IMR-90 (cell line): ENCODE measurements around the gene FAHD1. TPM values are rescaled to one million over a fixed set of nuclear protein-coding genes. Genes with fewer than 3 reads are reported as not detected.
A peak's percentile ranks its signal among the peaks of the same experiment; 100 is the strongest.

Experiments
- ATAC-seq: fragments of 200-7000 bp; cut with Tn5 transposase; 2 replicates; pipeline ENCODE4 v1.9.1; 2020; ENCODE audit warnings: low read depth, mild to moderate bottlenecking, moderate library complexity
- BruUV-seq: library from RNA; stranded (reverse); fragments of 400-500 nt; replicated peaks from 2 replicates; lab custom pipeline; 2021; lab: Mats Ljungman, UMichigan
- CTCF ChIA-PET: fragments of 300-600 bp; formaldehyde crosslinking; extraction: SDS; loops from one replicate; lab custom pipeline; 2021; ENCODE audit warnings: antibody characterized with exemption; lab: Yijun Ruan, JAX
- POLR2A ChIA-PET: fragments of 300-600 bp; sonication (Branson Sonifier 250); formaldehyde crosslinking; loops from one replicate; lab custom pipeline; 2022; ENCODE audit warnings: antibody characterized with exemption; ENCODE audit not compliant: unreplicated experiment; lab: Charles Lee
- DNase-seq: peaks from one replicate; pipeline ENCODE4 v3.0.0; 2013
- H2AFZ ChIP-seq: replicated peaks from 2 replicates; pipeline ENCODE3; 2013; ENCODE audit warnings: low read length, mild to moderate bottlenecking; ENCODE audit not compliant: poor library complexity
- H2AK5ac ChIP-seq: 2 replicates; pipeline ENCODE4 v1.6.1; 2013; ENCODE audit warnings: low read depth, low read length, inconsistent platforms
- H2AK9ac ChIP-seq: replicated peaks from 2 replicates; pipeline ENCODE3; 2013; ENCODE audit warnings: mild to moderate bottlenecking, low read depth, low read length, moderate library complexity; ENCODE audit not compliant: poor library complexity
- H2BK120ac ChIP-seq: 2 replicates; pipeline ENCODE4 v1.6.1; 2013; ENCODE audit warnings: low read depth, low read length, inconsistent platforms
- H2BK15ac ChIP-seq: 3 replicates; pipeline ENCODE4 v1.6.1; 2013; ENCODE audit warnings: low read depth, low read length, inconsistent platforms
- H2BK20ac ChIP-seq: 2 replicates; pipeline ENCODE4 v1.6.1; 2013; ENCODE audit warnings: low read depth, mild to moderate bottlenecking, inconsistent platforms, low read length, moderate library complexity
- H2BK5ac ChIP-seq: 2 replicates; pipeline ENCODE4 v1.6.1; 2013; ENCODE audit warnings: mild to moderate bottlenecking, low read depth, low read length, inconsistent platforms; ENCODE audit not compliant: poor library complexity, severe bottlenecking
- H3K14ac ChIP-seq: replicated peaks from 2 replicates; pipeline ENCODE4 v1.6.1; 2013; ENCODE audit warnings: low read depth, low read length, inconsistent platforms
- H3K18ac ChIP-seq: 2 replicates; pipeline ENCODE4 v1.6.1; 2013; ENCODE audit warnings: low read depth, low read length, control low read depth
- H3K23ac ChIP-seq: 2 replicates; pipeline ENCODE4 v1.6.1; 2013; ENCODE audit warnings: low read depth, low read length, inconsistent platforms
- H3K27ac ChIP-seq: 2 replicates; pipeline ENCODE4 v1.5.1; 2013; ENCODE audit warnings: mild to moderate bottlenecking, control low read depth, low read length; ENCODE audit not compliant: insufficient read depth
- H3K27me3 ChIP-seq: 2 replicates; pipeline ENCODE4 v1.6.1; 2013; ENCODE audit warnings: low read length; ENCODE audit not compliant: control insufficient read depth, insufficient read depth
- H3K36me3 ChIP-seq: 2 replicates; pipeline ENCODE4 v1.6.1; 2013; ENCODE audit warnings: low read length, mixed read lengths; ENCODE audit not compliant: control insufficient read depth, insufficient read depth
- H3K4ac ChIP-seq: 2 replicates; pipeline ENCODE4 v1.6.1; 2013; ENCODE audit warnings: low read depth, low read length, inconsistent platforms
- H3K4me1 ChIP-seq: 2 replicates; pipeline ENCODE4 v1.6.1; 2013; ENCODE audit warnings: low read length, mixed read lengths; ENCODE audit not compliant: control insufficient read depth, insufficient read depth
- H3K4me2 ChIP-seq: 2 replicates; pipeline ENCODE4 v1.6.1; 2013; ENCODE audit warnings: low read depth, mild to moderate bottlenecking, control low read depth, low read length, moderate library complexity
- H3K4me3 ChIP-seq: 2 replicates; pipeline ENCODE4 v1.5.1; 2013; ENCODE audit warnings: low read depth, mild to moderate bottlenecking, control low read depth, low read length, moderate library complexity; ENCODE audit not compliant: insufficient read depth
- H3K56ac ChIP-seq: 2 replicates; pipeline ENCODE4 v1.6.1; 2013; ENCODE audit warnings: low read length, inconsistent platforms; ENCODE audit not compliant: insufficient read depth; ENCODE audit errors: extremely low read depth
- H3K79me1 ChIP-seq, 2 experiments: 2 replicates each; pipeline ENCODE4 v1.6.1; 2013; ENCODE audit warnings: low read length in 2 of 2, inconsistent platforms in 1 of 2, low read depth in 1 of 2
- H3K9ac ChIP-seq: 2 replicates; pipeline ENCODE4 v1.6.1; 2013; ENCODE audit warnings: low read depth, low read length, control low read depth
- H3K9me1 ChIP-seq: 2 replicates; pipeline ENCODE4 v1.6.1; 2013; ENCODE audit warnings: low read length, inconsistent platforms; ENCODE audit not compliant: insufficient read depth
- H3K9me3 ChIP-seq: 2 replicates; pipeline ENCODE4 v1.6.1; 2013; ENCODE audit warnings: low read length; ENCODE audit not compliant: control insufficient read depth, insufficient read depth
- H4K20me1 ChIP-seq: 2 replicates; pipeline ENCODE4 v1.6.1; 2013; ENCODE audit warnings: low read length, inconsistent platforms; ENCODE audit not compliant: insufficient read depth
- H4K5ac ChIP-seq: 2 replicates; pipeline ENCODE4 v1.6.1; 2013; ENCODE audit warnings: mild to moderate bottlenecking, low read depth, low read length, control low read depth
- H4K8ac ChIP-seq, 2 experiments: 2 replicates each; pipeline ENCODE4 v1.6.1; 2013; ENCODE audit warnings: low read depth in 2 of 2, low read length in 2 of 2, control low read depth in 1 of 2, inconsistent platforms in 1 of 2
- H4K91ac ChIP-seq: 2 replicates; pipeline ENCODE4 v1.6.1; 2013; ENCODE audit warnings: low read depth, low read length, inconsistent platforms; ENCODE audit not compliant: insufficient read depth
- BHLHE40 ChIP-seq: fragments of 150-350 bp; IDR thresholded peaks from 2 replicates; pipeline ENCODE4 v1.6.1; 2016; ENCODE audit warnings: mild to moderate bottlenecking, low read depth, low read length
- CEBPB ChIP-seq: IDR thresholded peaks from 2 replicates; pipeline ENCODE4 v1.6.1; 2012; ENCODE audit warnings: low read depth, low read length, improper control_type of control experiment
- CHD1 ChIP-seq: IDR thresholded peaks from 2 replicates; pipeline ENCODE4 v1.6.1; 2012; ENCODE audit warnings: low read depth, low read length, improper control_type of control experiment
- CTCF ChIP-seq: conservative IDR thresholded peaks from 2 replicates; pipeline ENCODE4 v1.5.1; 2012; ENCODE audit warnings: mild to moderate bottlenecking, low read depth, low read length, improper control_type of control experiment
- ELK1 ChIP-seq: fragments of 150-350 bp; IDR thresholded peaks from 2 replicates; pipeline ENCODE4 v1.6.1; 2016; ENCODE audit warnings: low read depth, mild to moderate bottlenecking, low read length, moderate library complexity, borderline replicate concordance
- FOS ChIP-seq: fragments of 150-350 bp; IDR thresholded peaks from 2 replicates; pipeline ENCODE4 v1.6.1; 2016; ENCODE audit warnings: low read depth, low read length
- MAFK ChIP-seq: IDR thresholded peaks from 2 replicates; pipeline ENCODE4 v1.6.1; 2012; ENCODE audit warnings: low read depth, low read length, improper control_type of control experiment
- MAZ ChIP-seq: IDR thresholded peaks from 2 replicates; pipeline ENCODE4 v1.6.1; 2012; ENCODE audit warnings: low read depth, mild to moderate bottlenecking, low read length, improper control_type of control experiment, moderate library complexity, borderline replicate concordance
- MXI1 ChIP-seq: IDR thresholded peaks from 2 replicates; pipeline ENCODE4 v1.6.1; 2012; ENCODE audit warnings: low read depth, mild to moderate bottlenecking, low read length, moderate library complexity, borderline replicate concordance
- NFE2L2 ChIP-seq: fragments of 150-350 bp; IDR thresholded peaks from 2 replicates; pipeline ENCODE4 v1.6.1; 2016; ENCODE audit warnings: low read depth, mild to moderate bottlenecking, low read length
- POLR2A ChIP-seq: IDR thresholded peaks from 2 replicates; pipeline ENCODE4 v1.6.1; 2012; ENCODE audit warnings: mild to moderate bottlenecking, low read depth, low read length
- RAD21 ChIP-seq: IDR thresholded peaks from 2 replicates; pipeline ENCODE4 v1.6.1; 2012; ENCODE audit warnings: low read length, improper control_type of control experiment
- RCOR1 ChIP-seq: IDR thresholded peaks from 2 replicates; pipeline ENCODE4 v1.6.1; 2012; ENCODE audit warnings: mild to moderate bottlenecking, low read length, improper control_type of control experiment; ENCODE audit not compliant: insufficient replicate concordance
- RFX5 ChIP-seq: IDR thresholded peaks from 2 replicates; pipeline ENCODE4 v1.8.0; 2012; ENCODE audit warnings: low read depth, mild to moderate bottlenecking, low read length, moderate library complexity
- SMC3 ChIP-seq: fragments of 150-350 bp; IDR thresholded peaks from 2 replicates; pipeline ENCODE4 v1.6.1; 2016; ENCODE audit warnings: low read depth, mild to moderate bottlenecking, antibody characterized with exemption, low read length, moderate library complexity
- USF2 ChIP-seq: fragments of 150-350 bp; IDR thresholded peaks from 2 replicates; pipeline ENCODE4 v1.6.1; 2017; ENCODE audit warnings: mild to moderate bottlenecking, antibody characterized with exemption, low read length, low read depth
- WGBS, 2 experiments: methylation state at CpG; one replicate each; pipeline versions ENCODE4 v1.1.5 to v1.1.7; 2013; ENCODE audit warnings: missing lambda C conversion rate in 2 of 2; ENCODE audit not compliant: insufficient read length in 1 of 2; ENCODE audit errors: extremely low coverage in 2 of 2; 5-methylcytosine and 5-hydroxymethylcytosine counted together
- dilution Hi-C: fragments of 300-500 bp; cut with HindIII; formaldehyde crosslinking; loops from one replicate; pipeline ENCODE4 v1.14.3; 2018; ENCODE audit warnings: low sequenced_read_pairs; ENCODE audit not compliant: unreplicated experiment
- in situ Hi-C: fragments of 300-500 bp; cut with MboI; formaldehyde crosslinking; loops from 3 replicates; pipeline ENCODE4 v1.14.3; 2019; ENCODE audit warnings: low sequenced_read_pairs, inconsistent platforms, mixed read lengths
- intact Hi-C: fragments of 100-400 bp; cut with micrococcal nuclease; formaldehyde crosslinking; loops from 2 replicates; pipeline ENCODE4 v1.10.0; 2022
- polyA plus RNA-seq, 3 experiments: library from polyadenylated mRNA; depleted of rRNA; stranded (reverse); fragments of >200 nt; gene quantifications; 2 replicates each; pipeline ENCODE4 v1.2.3, GENCODE V29; 2012; ENCODE audit warnings: low replicate concordance in 1 of 3
- total RNA-seq: library from RNA; depleted of rRNA; stranded (reverse); fragments of >200 nt; gene quantifications from 2 replicates; pipeline ENCODE4 v1.2.3, GENCODE V29; 2012

FAHD1 gene
- total and polyA plus RNA-seq, 2 of the 4 experiments (the other 2 are of a cell fraction): 65.3 to 85.9 TPM

GRCh38 chr16:1858189-1858865, 31.3 kb downstream of the FAHD1 start:
- no peak overlapping the region for H2BK15ac ChIP-seq
- dilution Hi-C loops (no loop called here), in situ Hi-C loops (no loop called here), intact Hi-C loops (no loop called here)
- no peak overlapping the region for H3K4me3 ChIP-seq
- ChIA-PET CTCF (no interaction called here), POLR2A (interaction anchor here (0.5 kb wide), 1 partner anchor 9 kb away, joined by 4 read pairs; no protein-coding TSS in a partner anchor)
- no peak for TF ChIP-seq SMC3
- TF ChIP-seq BHLHE40: no peak
- TF ChIP-seq RFX5: no peak
- TF ChIP-seq MAZ: no peak
- TF ChIP-seq CEBPB: no peak
- no peak for TF ChIP-seq FOS
- no peak for TF ChIP-seq RAD21
- TF ChIP-seq ELK1: no peak
- TF ChIP-seq POLR2A: no peak
- no peak for TF ChIP-seq RCOR1
- no peak for TF ChIP-seq CHD1
- TF ChIP-seq NFE2L2: no peak
- TF ChIP-seq MAFK: no peak
- TF ChIP-seq MXI1: no peak
- TF ChIP-seq CTCF: no peak
- no peak for TF ChIP-seq USF2
- no peak overlapping the region for H3K9ac ChIP-seq
- H4K91ac ChIP-seq: no peak overlapping the region
- peaks cover 2% of the 10 kb centered on the region; the same call in 1 of the 2 replicates for H3K4me1 ChIP-seq
- no peak overlapping the region for H2BK120ac ChIP-seq
- no peaks in the 10 kb centered on the region for H3K9me3 ChIP-seq
- H3K14ac ChIP-seq: no peak overlapping the region
- no peak overlapping the region for H4K8ac ChIP-seq
- no peaks in the 10 kb centered on the region for H3K36me3 ChIP-seq
- no peak overlapping the region for H3K18ac ChIP-seq
- peak overlapping the region; percentile 58; the same call in 1 of the 2 replicates for H3K4me2 ChIP-seq
- DNase-seq (peak; percentile 7), ATAC-seq (peak; percentile 46)
- no peaks in the 10 kb centered on the region for H3K9me1 ChIP-seq
- no peaks in the 10 kb centered on the region for H3K79me1 ChIP-seq
- peaks cover 57% of the 10 kb centered on the region for H3K27me3 ChIP-seq
- H4K5ac ChIP-seq: no peak overlapping the region
- no peak overlapping the region for H2BK5ac ChIP-seq
- no peak overlapping the region for H2BK20ac ChIP-seq
- 3% methylated on average over 5 of the region's 8 CpGs; no CpG with 5 or more reads in 1 of the 2 experiments for WGBS, 2 experiments
- no peak overlapping the region for H2AFZ ChIP-seq
- no TSS peak for BruUV-seq
- H2AK5ac ChIP-seq: no peak overlapping the region
- H3K27ac ChIP-seq: no peak overlapping the region
- H2AK9ac ChIP-seq: no peak overlapping the region
- H4K20me1 ChIP-seq: no peaks in the 10 kb centered on the region
- no peak overlapping the region for H3K23ac ChIP-seq
- no peak overlapping the region for H3K56ac ChIP-seq
- no peak overlapping the region for H3K4ac ChIP-seq
